OCI-LY7 (cell line): ENCODE results near the gene C15orf62.

ENCODE experiments used
- CTCF ChIP-seq: fragments of 200-600 bp; sonication (generic); conservative IDR thresholded peaks from 2 replicates; pipeline ENCODE4 v1.5.1; 2014; ENCODE audit warnings: mild to moderate bottlenecking, antibody characterized with exemption, low read length, moderate library complexity, mixed read lengths
- EZH2phosphoT487 ChIP-seq: fragments of 200-600 bp; sonication (generic); IDR thresholded peaks from 2 replicates; pipeline ENCODE4 v1.6.1; 2018; ENCODE audit warnings: low read depth, borderline replicate concordance, mild to moderate bottlenecking, mixed run types, antibody characterized with exemption, low read length, moderate library complexity, mixed read lengths

GRCh38 chr15:40723919-40724318, 45.9 kb upstream of the C15orf62 start:
- TF ChIP-seq CTCF = no peak
- TF ChIP-seq EZH2phosphoT487 = no peak
